SK-N-SH treated with all-trans-retinoic acid at 6 μM for 48 hours (cell line): Measurements from ENCODE around the gene MTRF1.

Experiments used
- ARNTL ChIP-seq: fragments of 450-650 bp; formaldehyde crosslinking; IDR thresholded peaks from 2 replicates; pipeline ENCODE4 v1.5.0; 2020; ENCODE audit warnings: low read depth, mild to moderate bottlenecking, moderate library complexity, borderline replicate concordance
- CSDC2 ChIP-seq: fragments of 250-450 bp; sonication (Bioruptor Pico); IDR thresholded peaks from 2 replicates; pipeline ENCODE4 v1.5.0; 2020; ENCODE audit warnings: mild to moderate bottlenecking, moderate library complexity
- ISL1 ChIP-seq: fragments of 250-450 bp; sonication (Bioruptor Pico); IDR thresholded peaks from 2 replicates; pipeline ENCODE4 v2.1.2; 2022; ENCODE audit warnings: mild to moderate bottlenecking, moderate library complexity
- RARB ChIP-seq: fragments of 250-450 bp; sonication (Bioruptor Pico); IDR thresholded peaks from 2 replicates; pipeline ENCODE4 v1.8.0; 2021; ENCODE audit warnings: mild to moderate bottlenecking, moderate library complexity
- TOX ChIP-seq: fragments of 250-450 bp; sonication (Bioruptor Pico); IDR thresholded peaks from 2 replicates; pipeline ENCODE4 v1.8.0; 2021; ENCODE audit warnings: mild to moderate bottlenecking, moderate library complexity, borderline replicate concordance
- ZFP30 ChIP-seq: fragments of 450-650 bp; formaldehyde crosslinking; IDR thresholded peaks from 2 replicates; pipeline ENCODE4 v1.5.0; 2022; ENCODE audit warnings: mild to moderate bottlenecking, moderate library complexity
- TF ChIP-seq, protein P1 (sequence below): fragments of 250-450 bp; sonication (Bioruptor Pico); IDR thresholded peaks from 2 replicates; pipeline ENCODE4 v1.5.1; 2020; ENCODE audit warnings: low read depth, mild to moderate bottlenecking, moderate library complexity
- TF ChIP-seq, protein P2 (sequence below): fragments of 250-450 bp; sonication (Bioruptor Pico); IDR thresholded peaks from 2 replicates; pipeline ENCODE4 v1.5.1; 2021; ENCODE audit warnings: mild to moderate bottlenecking, moderate library complexity
- TF ChIP-seq, protein P3 (sequence below): fragments of 250-450 bp; sonication (Bioruptor Pico); IDR thresholded peaks from 2 replicates; pipeline ENCODE4 v1.8.0; 2020; ENCODE audit warnings: mild to moderate bottlenecking, moderate library complexity, borderline replicate concordance

DNA sequence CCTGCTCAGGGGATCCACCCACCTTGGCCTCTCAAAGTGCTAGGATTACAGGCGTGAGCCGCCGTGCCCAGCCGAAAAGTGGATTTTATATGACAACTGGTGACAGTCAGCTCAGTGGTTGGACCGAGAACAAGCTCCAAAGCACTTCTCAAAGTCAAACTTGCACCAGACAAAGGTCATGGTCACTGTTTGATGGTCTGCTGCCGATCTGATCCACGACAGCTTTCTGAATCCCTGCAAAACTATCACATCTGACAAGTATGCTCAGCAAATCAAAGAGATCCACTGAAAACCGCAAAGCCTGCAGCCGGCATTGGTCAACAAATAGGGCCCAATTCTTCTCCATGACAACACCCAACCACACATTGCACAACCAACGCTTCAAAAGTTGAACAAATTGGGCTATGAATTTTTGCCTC is 26.1 kb upstream of the MTRF1 start:
- TF ChIP-seq ZFP30 (CRISPR knock-in tag), result no peak
- no peak for TF ChIP-seq CSDC2 (CRISPR knock-in tag)
- TF ChIP-seq, protein P1, sequence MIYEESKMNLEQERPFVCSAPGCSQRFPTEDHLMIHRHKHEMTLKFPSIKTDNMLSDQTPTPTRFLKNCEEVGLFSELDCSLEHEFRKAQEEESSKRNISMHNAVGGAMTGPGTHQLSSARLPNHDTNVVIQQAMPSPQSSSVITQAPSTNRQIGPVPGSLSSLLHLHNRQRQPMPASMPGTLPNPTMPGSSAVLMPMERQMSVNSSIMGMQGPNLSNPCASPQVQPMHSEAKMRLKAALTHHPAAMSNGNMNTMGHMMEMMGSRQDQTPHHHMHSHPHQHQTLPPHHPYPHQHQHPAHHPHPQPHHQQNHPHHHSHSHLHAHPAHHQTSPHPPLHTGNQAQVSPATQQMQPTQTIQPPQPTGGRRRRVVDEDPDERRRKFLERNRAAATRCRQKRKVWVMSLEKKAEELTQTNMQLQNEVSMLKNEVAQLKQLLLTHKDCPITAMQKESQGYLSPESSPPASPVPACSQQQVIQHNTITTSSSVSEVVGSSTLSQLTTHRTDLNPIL, result no peak
- TF ChIP-seq, protein P2, sequence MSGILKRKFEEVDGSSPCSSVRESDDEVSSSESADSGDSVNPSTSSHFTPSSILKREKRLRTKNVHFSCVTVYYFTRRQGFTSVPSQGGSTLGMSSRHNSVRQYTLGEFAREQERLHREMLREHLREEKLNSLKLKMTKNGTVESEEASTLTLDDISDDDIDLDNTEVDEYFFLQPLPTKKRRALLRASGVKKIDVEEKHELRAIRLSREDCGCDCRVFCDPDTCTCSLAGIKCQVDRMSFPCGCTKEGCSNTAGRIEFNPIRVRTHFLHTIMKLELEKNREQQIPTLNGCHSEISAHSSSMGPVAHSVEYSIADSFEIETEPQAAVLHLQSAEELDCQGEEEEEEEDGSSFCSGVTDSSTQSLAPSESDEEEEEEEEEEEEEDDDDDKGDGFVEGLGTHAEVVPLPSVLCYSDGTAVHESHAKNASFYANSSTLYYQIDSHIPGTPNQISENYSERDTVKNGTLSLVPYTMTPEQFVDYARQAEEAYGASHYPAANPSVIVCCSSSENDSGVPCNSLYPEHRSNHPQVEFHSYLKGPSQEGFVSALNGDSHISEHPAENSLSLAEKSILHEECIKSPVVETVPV (CRISPR knock-in tag), result no peak
- TF ChIP-seq, protein P3, sequence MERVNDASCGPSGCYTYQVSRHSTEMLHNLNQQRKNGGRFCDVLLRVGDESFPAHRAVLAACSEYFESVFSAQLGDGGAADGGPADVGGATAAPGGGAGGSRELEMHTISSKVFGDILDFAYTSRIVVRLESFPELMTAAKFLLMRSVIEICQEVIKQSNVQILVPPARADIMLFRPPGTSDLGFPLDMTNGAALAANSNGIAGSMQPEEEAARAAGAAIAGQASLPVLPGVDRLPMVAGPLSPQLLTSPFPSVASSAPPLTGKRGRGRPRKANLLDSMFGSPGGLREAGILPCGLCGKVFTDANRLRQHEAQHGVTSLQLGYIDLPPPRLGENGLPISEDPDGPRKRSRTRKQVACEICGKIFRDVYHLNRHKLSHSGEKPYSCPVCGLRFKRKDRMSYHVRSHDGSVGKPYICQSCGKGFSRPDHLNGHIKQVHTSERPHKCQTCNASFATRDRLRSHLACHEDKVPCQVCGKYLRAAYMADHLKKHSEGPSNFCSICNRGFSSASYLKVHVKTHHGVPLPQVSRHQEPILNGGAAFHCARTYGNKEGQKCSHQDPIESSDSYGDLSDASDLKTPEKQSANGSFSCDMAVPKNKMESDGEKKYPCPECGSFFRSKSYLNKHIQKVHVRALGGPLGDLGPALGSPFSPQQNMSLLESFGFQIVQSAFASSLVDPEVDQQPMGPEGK, result no peak
- TF ChIP-seq ISL1 (CRISPR knock-in tag), result no peak
- TF ChIP-seq ARNTL (CRISPR knock-in tag), result no peak
- TF ChIP-seq TOX, result no peak
- TF ChIP-seq RARB (CRISPR knock-in tag), result no peak
